Measurements from ENCODE around the gene IGSF23.
"Not testable (repeated sequence)": the region's sequence is repeated elsewhere in the genome, so short reads cannot be mapped to it uniquely, and the experiment has no call there.

IGSF23 gene

DNA sequence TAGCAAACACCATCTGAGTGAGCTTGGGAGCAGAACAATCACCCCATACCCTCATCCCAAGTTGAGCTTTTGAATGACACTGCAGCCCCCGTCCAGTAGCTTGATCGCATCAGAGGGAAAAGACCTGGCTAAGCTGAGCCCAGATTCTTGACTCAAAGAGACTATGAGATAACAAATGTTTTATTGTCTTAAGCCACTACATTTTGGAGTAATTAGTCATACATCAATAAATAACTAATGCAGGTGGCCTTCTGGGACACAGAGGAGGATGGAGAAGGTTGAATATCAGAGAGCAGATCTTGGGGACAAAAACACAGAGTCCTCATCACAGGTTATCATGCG lies 24.6 kb upstream of the IGSF23 start:
- no peak for DNase-seq

DNA sequence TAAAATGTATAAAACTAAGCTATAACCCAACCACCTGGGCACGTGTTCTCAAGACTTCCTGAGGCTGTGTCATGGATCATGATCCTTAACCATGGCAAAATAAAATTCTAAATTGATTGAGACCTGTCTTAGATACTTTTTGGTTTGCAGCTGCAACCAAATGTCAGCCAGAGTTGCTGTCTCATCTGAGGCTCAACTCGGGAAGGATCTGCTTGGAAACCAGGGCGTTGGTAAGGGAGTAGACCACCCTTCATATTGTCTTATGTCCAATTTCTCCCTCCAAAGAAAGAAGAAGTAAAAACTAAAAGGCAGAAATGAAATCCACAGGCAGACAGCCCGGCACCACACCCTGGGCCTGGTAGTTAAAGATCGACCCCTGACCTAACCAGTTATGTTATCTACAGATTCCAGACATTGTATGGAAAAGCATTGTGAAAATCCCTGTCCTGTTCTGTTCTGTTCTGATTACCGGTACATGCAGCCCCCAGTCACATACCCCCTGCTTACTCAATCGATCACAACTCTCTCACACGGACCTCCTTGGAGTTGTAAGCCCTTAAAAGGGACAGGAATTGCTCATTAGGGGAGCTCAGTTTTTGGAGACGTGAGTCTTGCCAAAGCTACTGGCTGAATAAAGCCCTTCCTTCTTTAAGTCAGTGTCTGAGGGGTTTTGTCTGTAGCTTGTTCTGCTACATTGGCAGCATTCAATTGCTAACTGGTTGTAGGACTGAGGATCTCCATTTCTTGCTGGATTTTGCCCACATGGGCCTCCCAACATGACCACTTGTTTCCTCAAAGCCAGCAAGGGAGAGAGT lies 22.9 kb upstream of the IGSF23 start:
- no peak for DNase-seq

DNA sequence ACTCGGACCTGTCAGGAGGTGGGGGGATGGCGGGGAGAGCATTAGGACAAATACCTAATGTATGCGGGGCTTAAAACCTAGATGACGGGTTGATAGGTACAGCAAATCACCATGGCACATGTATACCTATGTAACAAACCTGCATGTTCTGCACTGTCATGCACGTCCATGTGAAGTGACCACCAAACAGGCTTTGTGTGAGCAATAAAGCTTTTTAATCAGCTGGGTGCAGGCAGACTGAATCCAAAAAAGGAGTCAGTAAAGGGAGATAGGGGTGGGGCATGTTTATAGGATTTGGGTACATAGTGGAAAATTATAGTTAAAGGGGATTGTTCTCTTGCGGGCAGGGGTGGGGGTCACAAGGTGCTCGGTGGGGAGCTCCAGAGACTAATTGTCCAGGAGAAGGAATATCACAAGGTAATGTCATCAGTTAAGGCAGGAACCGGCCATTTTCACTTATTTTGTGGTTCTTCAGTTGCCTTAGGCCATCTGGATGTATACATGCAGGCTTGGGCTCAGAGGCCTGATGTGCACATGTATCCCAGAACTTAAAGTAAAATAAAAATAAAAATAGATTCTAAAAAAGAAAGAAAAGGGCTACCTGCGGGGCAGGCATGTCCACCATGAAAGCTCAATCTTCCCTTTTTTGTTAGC lies 21.9 kb upstream of the IGSF23 start:
- DNase-seq = not testable (repeated sequence)

DNA sequence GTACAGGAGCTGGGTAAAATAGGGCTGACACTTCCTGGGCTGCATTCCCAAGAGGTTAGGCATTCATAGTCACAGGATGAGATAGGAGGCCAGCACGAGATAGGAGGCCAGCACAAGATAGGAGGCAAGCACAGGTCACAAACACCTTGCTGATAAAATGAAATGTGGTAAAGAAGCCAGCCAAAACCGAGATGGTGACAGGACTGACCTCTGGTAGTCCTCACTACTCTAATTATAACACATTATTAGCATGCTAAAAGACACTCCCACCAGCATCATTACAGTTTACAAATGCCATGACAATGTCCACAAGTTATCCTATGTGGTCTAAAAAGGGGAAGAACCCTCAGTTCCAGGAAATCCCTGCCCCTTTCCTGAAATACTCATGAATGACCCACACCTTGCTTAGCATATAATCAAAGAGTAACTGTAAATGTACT lies 20.9 kb upstream of the IGSF23 start:
- DNase-seq = no peak

DNA sequence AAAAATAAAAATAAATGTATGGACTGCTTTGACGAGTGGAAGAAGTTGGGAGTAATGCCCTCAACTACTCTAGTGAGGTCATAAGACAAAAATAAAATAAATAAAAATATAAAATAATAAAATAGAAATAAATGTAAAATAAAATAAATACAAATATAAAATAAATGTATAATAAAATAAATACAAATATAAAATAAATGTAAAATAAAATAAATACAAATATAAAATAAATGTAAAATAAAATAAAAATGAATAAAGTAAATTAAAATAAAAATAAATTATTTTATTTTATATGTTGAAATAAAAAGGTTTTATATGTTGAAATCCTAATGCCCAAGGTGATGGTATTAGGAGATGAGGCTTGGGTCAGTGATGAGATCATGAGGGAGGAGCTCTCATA lies 20.1 kb upstream of the IGSF23 start:
- no peak for DNase-seq

DNA sequence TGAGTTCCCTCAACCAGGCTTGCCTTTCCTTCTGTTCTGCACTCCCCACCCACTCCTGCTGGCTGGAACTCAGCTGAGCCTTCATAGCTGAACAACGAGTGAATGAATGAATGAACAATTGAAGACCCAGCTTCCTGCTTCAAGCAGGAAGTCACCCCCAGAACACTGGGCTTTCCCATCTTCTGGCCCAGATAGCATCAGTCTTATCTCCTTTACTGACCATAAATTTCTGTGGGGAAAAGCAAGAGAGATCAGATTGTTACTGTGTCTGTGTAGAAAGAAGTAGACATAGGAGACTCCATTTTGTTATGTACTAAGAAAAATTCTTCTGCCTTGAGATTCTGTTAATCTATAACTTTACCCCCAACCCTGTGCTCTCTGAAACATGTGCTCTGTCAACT lies 19.5 kb upstream of the IGSF23 start:
- not testable (repeated sequence) for DNase-seq

DNA sequence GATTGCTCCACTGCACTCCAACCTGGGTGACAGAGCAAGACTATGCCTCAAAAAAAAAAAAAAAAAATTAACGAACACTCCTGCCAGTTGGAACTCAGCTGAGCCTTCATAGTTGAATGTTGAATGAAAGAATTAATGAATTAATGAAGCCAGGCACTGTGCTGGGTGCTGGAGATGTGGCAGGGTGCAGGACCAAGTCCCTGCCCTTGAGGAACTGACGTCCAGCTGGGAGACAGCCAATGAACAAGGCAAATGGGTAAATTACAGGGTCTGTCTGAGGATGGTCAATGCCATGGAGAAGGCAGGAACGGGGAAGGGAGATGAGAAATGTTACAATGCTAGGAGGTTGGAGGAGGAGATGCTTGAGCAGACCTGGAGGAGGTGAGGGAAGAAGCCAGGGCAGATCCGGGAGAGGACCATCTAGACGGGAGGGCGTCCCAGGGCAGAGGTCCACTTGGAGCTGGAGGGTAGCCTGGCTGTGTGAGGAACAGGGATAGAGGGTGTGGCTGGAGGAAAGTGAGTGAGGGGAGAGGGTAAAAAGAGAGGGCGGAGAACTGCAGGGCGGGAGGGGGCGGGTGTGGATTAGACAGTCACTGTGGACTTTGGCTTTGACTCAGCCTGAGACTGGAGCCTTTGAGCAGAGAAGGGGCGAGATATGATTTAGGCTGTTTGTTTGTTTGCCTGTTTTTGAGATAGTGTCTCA lies 16.8 kb upstream of the IGSF23 start:
- DNase-seq = no peak

DNA sequence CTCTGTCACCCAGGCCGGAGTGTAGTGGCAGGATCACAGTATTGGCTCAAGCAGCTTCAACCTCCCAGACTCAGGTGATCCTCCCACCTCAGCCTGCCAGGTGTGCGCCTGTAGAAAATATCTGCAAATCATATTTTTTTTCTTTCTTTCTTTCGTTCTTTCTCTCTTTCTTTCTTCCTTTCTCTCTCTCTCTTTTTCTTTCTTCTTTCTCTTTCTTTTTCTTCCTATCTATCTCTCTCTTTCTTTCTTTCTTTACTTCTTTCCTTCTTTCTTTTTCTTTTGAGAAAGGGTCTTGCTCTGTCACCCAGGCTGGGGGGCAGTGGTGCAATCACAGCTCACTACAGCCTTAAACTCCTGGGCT lies 16.3 kb upstream of the IGSF23 start:
- DNase-seq = no peak

DNA sequence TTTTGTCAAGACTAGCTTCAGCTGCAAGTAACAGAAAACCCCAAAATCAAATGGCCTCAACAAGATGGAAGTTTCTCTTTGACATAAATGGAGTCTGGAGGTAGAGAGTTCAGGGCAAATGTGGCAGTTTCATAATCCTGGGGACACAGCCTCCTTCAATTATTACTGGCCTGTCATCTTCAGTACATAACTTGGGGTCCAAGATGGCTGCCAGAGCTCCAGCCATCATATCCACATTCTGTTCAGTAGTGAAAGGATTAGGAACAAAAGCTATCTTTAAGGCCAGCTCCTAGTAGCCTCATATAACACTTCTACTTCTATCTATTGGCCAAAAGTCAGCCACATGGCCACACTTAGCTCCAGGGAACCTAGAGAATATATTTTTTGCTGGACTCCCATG lies 15.0 kb upstream of the IGSF23 start:
- DNase-seq = no peak

DNA sequence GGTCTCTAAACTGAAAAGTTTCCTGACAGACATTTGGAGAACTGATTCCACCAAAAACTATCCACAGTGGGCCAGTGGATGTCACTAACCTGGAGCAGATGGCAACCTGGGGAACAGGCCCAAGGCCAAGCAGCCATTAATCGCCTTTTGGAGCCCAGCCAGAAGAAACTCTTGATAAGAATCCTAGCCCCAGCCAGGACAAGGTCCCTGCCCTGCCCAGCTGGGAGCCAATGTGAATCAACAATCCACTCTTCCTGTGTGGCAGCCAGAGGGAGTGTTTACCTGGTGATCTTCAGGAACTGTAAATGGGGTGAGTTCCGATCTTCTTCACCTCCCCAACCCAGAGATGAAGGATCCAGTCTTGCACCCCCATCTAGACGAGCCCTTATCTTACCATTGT lies 14.5 kb upstream of the IGSF23 start:
- no peak for DNase-seq

DNA sequence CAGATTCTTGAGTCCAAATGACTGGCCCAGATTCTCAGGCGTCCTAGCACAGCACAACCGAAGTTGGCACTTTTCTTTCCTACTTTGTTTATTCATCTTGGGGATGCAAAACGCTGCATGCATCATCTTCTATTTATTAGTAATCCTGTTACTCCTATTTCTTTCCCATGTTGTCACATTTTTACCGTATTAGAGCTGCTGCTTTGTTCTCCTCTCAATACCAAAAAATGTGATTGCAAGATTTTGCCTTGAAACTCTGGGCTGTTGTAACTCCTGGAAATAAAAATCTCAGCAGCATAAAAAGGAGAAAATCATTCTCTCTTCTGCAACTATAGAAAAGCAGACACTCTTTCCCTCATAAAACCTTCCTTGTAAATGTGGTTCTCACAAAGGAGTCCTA lies 12.9 kb upstream of the IGSF23 start:
- no peak for DNase-seq

DNA sequence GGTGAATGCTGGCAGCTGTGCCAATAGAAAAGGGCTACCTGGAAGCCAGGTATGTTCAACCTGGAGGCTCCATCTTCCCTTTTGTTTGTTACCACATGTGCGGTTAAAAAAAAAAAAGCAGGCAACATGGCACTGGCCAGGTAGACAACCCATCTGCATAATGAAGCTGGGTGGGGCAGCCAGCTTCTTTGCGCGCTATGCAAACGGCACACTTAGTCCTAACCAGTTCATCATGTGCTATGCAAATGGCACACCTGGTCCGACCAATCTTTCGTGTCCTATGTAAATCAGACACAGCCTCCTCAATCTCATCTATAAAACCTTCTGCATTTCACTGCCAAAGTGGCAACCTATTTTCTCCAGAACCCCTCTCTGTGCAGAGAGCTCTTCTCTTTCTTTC lies 11.3 kb upstream of the IGSF23 start:
- DNase-seq = no peak

DNA sequence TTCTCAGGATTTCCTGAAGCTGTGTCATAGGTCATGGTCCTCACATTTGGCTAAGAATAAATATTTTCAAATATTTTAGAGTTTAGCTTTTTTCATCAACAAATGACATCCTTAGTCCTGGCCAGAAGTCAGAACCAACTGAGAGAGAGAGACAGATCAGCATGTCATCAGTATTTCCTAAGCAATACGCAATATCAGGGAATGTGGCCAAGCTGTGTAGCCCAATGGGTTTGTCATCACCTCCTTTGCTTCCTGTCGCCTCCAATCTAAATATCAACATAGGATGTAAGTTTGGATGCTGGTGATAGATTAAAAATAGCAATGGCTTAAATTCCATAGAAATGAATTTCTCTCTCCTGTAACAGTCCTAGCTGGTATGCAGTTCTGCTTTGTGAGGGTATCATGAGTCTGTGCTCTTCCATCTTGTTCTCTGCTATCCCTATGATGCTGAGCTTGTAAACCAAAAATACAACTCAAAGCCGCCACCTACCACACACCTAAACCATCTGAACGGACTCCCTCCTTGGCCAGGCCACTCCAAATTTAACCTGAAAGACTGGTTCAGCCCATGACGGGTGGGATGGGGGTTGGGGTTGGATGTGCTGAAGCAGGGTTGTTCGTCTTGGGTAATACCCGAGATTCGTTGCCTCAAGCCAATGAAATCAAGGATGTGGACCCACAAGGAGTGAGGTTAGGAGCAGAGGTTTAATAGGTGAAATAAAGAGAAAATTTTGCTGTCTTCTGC lies 10.0 kb upstream of the IGSF23 start:
- no peak for DNase-seq

DNA sequence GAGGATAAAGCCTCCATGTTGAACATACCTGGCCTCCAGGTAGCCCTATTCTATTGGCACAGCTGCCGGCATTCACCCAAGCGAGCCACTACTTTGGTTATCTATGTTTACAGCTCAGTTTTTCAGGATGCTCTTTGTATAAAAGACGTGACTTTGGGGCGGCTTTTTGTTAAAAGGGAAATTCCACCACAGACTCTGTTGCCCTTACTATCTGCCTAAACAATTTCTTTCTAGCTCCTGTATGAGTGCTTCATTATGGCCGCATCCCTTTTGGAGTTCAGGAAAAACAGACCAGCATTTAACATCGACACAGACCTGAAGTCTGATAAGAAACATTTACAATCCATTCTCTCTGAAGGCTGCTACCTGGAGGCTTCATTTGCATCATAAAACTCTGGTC lies 9.1 kb upstream of the IGSF23 start:
- no peak for DNase-seq

DNA sequence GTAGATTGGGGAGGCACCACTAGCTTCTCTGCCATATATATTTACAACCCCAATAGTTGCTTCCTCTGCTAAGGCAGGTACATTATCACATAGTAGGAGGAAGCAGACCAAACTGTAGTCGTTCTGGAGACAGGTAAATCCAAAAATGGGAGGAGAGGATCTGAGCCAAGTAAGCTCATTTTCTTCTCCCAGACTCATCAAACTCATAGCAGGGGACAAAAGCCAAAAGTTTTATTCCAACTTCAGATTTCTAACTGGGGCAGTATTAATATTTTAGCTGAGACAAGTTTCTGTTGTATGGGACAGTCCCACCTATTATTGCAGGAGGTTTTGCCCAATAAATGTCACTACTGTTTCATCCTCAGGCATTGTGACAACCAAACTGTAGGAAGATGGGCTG lies 7.8 kb upstream of the IGSF23 start:
- DNase-seq = no peak

DNA sequence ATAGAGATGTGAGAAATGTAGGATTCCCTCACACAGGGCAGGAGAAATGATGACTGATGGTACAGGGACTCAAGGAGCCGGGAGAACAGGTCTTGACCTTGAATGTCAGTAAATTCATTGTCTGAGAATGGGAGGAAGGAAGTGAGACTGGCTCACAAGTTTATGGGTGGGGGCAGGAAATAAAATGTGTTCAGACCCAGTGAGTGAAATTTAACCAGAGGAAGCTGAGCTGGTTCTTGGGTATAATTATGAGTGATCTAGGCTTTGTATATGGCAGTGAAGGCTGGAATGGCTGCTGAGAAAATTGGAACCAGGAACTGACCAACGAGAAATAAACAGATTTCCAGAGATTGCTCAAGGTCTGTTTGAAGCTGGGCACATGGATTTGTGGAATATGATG lies 6.3 kb upstream of the IGSF23 start:
- DNase-seq = no peak

DNA sequence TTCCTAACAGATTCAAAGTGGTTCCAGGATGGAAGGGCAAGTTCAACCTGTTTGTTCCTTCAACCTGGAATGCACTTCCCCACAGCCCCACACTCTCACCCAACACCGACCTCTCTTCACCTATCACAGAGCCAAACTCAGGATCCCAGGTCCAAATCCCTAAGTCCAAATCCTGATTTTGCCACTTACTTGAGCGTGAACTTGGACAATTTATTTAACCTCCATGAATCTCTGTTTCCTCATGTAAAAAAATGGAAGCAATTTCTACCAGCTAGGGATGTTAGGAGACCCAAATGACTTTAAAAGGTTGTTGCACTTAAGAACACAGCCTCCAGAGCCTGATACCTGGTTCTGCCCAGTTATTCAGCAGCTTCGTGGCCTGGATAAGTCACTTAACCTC lies 5.4 kb upstream of the IGSF23 start:
- no peak for DNase-seq

DNA sequence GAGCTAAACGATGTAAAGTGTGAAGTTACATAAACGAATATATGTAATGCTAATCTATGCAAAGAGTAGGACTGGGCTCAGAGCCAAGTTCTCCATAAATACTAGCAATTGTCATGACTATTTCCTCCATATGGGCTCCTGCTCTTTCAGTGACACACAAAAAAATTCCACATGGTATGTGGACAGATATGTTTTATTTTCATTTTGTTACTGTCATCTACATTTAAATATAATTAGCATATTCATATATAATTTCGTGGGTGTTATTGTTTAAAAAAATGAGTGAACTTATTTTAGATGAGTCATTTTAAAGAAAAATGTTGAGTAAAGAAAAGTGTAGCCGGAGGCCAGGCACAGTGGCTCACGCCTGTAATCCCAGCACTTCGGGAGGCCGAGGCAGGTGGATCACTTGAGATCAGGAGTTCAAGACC lies 5.0 kb upstream of the IGSF23 start:
- DNase-seq = no peak

DNA sequence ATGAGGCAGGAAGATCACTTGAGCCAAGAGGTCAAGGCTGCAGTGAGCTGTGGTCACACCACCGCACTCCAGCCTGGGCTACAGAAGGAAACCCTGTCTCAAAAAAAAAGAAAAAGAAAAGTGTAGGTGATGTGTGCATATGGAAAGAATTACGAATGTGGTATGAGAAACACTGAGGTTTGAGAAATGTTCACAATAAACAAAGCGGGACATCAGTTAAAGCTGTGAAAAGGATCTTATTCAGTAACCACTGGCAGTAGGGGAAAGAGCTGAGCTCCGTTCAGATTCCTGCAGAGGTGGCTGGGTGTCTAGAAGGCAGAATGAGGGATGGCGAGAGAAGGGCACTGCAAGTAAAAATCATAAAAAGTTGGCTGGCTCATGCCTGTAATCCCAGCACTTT lies 4.1 kb upstream of the IGSF23 start:
- DNase-seq = no peak

DNA sequence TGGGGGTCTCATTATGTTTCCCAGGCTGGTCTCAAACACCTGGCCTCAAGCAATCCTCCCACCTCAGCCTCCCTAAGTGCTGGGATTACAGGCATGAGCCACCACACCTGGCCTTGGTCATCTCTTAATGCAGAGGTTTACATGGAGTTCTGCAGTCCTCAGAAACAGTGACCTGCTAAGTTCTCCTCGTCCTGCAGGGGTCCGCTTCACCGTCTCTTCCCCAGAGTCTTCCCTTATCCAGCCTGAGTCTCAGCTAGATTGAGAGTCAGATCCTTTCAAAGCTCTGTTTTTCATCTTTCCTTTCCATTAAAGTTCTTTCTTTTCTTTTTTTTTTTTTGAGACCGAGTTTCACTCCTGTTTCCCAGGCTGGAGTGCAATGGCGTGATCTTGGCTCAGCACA lies 2.9 kb upstream of the IGSF23 start:
- DNase-seq = not testable (repeated sequence)

DNA sequence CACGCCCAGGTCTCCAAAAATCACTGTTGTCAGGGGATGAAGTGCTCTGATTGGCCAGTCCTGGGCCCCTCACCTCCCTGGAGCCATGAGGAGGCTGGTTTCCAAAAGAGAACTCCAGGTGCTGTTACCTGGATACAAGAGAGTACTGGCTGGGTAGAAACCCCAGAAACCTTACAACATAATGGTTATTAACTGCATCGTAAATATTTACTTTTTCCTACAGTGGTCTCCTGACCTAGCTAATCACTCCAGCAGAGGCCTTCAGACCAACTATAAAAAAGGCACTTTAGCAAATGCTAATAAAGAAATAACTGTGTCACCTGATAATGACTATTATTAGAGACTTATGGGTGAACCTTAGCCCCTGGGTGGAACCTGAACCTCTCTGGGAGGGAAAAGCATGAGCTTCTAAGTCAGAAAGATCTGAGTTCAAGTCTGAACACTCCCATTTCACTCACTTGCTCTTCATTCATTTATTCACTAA lies 1.5 kb upstream of the IGSF23 start:
- DNase-seq = no peak

DNA sequence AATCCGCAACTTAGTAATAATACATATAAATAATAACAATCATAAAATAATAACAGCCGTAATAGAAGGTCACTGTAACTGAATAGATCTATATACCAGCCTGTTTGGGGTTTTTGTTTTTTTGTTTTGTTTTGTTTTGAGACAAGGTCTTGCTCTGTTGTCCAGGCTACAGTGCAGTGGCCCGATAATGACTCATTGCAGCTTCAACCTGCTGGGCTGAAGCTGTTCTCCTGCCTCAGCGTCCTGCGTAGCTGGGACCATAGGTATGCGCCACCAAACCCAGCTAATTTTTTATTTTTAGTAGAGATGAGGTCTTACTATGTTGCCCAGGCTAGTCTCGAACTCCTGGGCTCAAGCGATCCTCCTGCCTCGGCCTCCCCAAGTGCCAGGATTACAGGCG lies 950 bp downstream of the IGSF23 start:
- no peak for DNase-seq

DNA sequence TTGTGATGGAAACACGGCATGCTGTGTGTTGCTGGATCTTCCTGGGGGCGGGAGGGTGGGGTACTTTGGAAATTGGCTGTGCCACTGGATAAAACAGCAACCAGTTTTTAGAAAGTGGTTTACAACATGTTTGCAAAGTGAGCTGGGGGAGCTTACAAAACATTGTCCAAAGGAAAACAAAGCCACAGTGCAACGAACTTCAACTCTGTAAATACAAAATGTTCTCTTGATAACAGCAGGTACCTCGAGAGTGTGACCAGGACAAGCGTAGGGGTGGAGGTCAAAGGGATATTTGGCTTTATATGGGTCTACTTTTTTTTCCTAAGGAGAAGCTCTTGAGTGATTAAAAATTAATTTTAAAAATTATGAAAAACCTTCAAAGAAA lies 2.5 kb downstream of the IGSF23 start:
- DNase-seq = no peak
